ENCODE measurements around the gene BORCS6.

DNA sequence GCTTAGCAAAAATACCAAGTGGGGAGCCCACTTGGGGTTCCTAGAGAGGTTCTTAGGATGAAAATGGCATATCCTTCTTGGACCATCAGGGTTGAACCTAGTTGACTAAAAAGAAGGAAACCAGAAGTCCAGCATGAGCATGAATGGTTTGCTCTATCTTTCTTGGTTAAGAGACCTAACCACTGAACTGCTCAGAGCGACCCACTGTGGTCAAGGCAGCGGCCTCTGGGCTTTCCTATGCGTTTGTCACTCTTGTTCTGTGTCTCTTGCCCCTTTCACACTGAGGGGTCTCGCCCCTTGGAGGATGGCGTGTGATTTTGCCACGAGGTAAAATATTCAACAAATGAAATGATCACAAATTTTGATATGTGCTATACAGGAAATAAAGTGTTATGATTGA lies 526 bp upstream of the BORCS6 start:
- TF ChIP-seq POLR2A (IDR thresholded peaks at IDR 0.05; ENCODE audit: low read depth, low read length) (no peak), POLR2AphosphoS5 (IDR thresholded peaks at IDR 0.05; ENCODE audit: low read depth, low read length) (no peak), TAF1 (IDR thresholded peaks at IDR 0.05; ENCODE audit: low read depth, low read length) (no peak), SPI1 (IDR thresholded peaks at IDR 0.05; ENCODE audit: low read depth, low read length) (no peak), PAX5 (IDR thresholded peaks at IDR 0.05; ENCODE audit: insufficient read depth, low read length, severe bottlenecking) (no peak), POU2F2 (IDR thresholded peaks at IDR 0.05; ENCODE audit: low read depth, low read length) (no peak)
